GF-D8 (cell line): Measurements from ENCODE around the gene RDM1.

Experiments
- DNase-seq: peaks from one replicate; lab custom pipeline; 2025; lab: John Stamatoyannopoulos, UW

The RDM1 gene

GRCh38 chr17:35870906-35871819 is 59.4 kb downstream of the RDM1 start:
- no peak for DNase-seq

- DNase-seq = no peak
Observed at GRCh38 chr17:35868737-35869136, 61.8 kb downstream of the RDM1 start, which contains the start of gene HEATR9. TSS of gene HEATR9 (minus strand) at chr17:35868891. CDS start at chr17:35868742, 149 bp downstream.
